GM12873 (cell line): Measurements from ENCODE around the gene HBA2.

ENCODE experiments used
- TF ChIP-seq, protein P1 (sequence below): IDR thresholded peaks from 2 replicates; pipeline ENCODE4 v1.5.1; 2012; ENCODE audit warnings: low read depth, mild to moderate bottlenecking, moderate library complexity, low read length, control low read depth; ENCODE audit not compliant: insufficient read depth; ENCODE audit errors: missing control alignments

Gene HBA2

DNA sequence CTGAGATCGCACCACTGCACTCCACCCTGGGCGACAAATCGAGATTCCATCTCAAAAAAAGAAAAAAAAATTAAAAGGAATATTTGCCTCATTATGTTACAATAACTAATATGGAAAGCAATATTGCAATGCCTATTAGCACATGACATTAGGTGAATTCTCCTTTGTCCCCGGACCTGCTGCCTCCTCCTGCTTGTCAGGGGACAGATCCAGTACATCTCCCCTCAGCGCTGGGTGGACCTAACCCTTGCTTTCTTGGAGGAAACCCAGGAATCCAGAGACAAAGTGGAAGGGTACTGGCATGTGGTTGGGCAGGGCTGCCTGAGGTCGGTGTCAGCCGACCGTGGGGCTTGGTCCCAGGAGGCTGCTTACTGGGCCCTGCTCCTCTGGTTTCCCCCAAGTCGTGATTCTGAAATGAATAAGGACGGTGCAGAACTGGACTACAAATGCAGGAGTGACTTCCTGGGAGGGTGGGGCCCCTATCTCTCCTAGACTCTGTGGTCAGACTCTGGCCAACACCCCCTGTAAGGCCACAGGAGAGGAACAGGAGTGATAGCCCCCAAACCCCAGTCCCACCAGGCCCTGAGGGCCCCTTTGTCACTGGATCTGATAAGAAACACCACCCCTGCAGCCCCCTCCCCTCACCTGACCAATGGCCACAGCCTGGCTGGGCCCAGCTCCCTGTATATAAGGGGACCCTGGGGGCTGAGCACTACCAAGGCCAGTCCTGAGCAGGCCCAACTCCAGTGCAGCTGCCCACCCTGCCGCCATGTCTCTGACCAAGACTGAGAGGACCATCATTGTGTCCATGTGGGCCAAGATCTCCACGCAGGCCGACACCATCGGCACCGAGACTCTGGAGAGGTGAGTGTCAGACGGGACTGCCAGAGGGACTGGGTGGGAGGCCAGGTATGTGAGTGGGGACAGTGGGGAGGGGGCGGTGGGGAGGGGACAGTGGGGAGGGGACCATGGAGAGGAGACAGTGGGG lies 20.2 kb upstream of the HBA2 start, which contains the start of gene HBZ:
Gene HBZ, plus strand, starts transcription at position 504 of the 988 bp plus-strand sequence. Its CDS starts 266 bp downstream, at position 770.
- TF ChIP-seq, protein P1, sequence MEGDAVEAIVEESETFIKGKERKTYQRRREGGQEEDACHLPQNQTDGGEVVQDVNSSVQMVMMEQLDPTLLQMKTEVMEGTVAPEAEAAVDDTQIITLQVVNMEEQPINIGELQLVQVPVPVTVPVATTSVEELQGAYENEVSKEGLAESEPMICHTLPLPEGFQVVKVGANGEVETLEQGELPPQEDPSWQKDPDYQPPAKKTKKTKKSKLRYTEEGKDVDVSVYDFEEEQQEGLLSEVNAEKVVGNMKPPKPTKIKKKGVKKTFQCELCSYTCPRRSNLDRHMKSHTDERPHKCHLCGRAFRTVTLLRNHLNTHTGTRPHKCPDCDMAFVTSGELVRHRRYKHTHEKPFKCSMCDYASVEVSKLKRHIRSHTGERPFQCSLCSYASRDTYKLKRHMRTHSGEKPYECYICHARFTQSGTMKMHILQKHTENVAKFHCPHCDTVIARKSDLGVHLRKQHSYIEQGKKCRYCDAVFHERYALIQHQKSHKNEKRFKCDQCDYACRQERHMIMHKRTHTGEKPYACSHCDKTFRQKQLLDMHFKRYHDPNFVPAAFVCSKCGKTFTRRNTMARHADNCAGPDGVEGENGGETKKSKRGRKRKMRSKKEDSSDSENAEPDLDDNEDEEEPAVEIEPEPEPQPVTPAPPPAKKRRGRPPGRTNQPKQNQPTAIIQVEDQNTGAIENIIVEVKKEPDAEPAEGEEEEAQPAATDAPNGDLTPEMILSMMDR, result no peak

GRCh38 chr16:154217-155030 lies 18.3 kb upstream of the HBA2 start:
- TF ChIP-seq, protein P1, result no peak

DNA sequence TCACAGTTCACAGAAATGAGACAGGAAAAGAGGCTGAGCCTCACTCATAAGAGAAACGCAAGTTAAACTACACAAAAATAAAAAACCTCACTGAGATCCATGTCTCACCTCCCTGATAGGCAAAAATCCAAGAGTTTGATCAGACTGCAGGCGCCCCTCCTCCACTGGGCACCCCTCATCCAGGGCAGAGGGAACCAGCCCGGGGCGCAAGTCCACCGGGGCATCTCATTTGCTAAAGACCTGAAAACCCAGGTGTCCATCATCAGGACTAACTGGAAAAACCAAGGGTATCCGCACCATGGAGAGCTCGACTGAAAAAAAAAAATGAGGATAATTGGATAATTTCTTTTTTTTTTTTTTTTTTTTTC lies 17.7 kb upstream of the HBA2 start:
- TF ChIP-seq, protein P1, result no peak

GRCh38 chr16:159136-159849 lies 13.4 kb upstream of the HBA2 start:
- TF ChIP-seq, protein P1, result no peak

- TF ChIP-seq, protein P1, result no peak
Observed at GRCh38 chr16:160691-161190, 11.9 kb upstream of the HBA2 start.

DNA sequence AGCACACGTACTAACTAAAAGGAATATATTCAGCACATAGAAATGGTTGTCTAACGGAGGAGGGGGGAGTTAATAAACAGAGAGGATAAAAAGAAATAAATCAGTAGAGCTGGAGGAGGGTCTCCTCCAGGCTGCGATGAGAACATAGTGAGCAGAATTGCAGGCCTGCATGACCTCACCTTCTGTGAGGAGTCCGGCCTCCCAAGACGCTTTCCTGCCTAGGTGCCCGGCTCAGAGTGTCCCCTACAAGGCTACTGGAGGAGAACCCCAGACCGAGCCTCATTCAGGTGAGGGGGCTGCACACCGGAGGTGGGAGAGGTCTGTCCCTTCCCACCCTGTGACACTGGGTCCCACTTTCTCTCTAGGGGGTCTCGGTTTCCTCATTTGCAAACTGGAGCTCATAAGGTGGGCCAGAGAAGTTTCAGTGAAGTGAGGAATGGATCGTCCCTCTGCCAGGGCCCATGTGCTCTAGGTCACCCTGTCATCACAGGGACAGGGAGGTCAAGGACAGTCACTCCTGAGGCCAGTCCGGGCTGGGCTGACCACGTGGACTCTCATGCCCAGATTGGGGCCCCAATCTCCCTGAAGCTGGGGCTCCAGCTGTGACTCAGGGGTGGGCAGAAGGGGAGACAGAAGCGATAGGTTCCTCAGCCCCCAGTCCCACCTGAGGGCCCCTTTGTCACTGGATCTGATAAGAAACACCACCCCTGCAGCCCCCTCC lies 10.2 kb upstream of the HBA2 start:
- TF ChIP-seq, protein P1, result no peak
